GM12864 (cell line): ENCODE measurements around the gene SPPL3.

Experiments used
- DNase-seq: peaks from one replicate; pipeline ENCODE4 v3.0.0-alpha.2; 2011; ENCODE audit warnings: low read depth
- H3K4me3 ChIP-seq: 2 replicates; pipeline ENCODE4 v1.5.1; 2011; ENCODE audit warnings: mild to moderate bottlenecking, low read depth, low read length, control low read depth
- TF ChIP-seq, protein P1 (sequence below): IDR thresholded peaks from 2 replicates; pipeline ENCODE4 v1.5.1; 2011; ENCODE audit warnings: low read depth, mild to moderate bottlenecking, moderate library complexity, low read length, control low read depth, inconsistent platforms; ENCODE audit errors: missing control alignments

Gene SPPL3

DNA sequence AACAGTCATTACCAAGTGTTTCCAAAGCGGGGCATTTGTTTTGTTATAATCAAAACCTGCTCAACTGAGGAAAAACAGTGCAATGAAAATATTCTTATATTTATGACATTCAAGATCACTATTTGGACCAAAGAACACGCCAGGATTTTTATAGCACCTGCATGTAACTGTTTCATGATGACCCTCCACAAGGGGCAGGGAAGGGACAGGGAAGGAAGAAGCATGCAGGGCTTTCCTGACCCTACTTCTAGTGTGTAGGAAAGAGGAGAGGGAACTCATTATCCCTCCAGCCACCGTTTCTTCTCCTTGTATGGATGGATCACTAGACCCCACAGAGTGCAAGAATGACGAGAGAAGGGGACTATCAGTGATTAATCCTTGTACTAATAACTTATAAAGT lies 49.4 kb downstream of the SPPL3 start:
- TF ChIP-seq, protein P1, sequence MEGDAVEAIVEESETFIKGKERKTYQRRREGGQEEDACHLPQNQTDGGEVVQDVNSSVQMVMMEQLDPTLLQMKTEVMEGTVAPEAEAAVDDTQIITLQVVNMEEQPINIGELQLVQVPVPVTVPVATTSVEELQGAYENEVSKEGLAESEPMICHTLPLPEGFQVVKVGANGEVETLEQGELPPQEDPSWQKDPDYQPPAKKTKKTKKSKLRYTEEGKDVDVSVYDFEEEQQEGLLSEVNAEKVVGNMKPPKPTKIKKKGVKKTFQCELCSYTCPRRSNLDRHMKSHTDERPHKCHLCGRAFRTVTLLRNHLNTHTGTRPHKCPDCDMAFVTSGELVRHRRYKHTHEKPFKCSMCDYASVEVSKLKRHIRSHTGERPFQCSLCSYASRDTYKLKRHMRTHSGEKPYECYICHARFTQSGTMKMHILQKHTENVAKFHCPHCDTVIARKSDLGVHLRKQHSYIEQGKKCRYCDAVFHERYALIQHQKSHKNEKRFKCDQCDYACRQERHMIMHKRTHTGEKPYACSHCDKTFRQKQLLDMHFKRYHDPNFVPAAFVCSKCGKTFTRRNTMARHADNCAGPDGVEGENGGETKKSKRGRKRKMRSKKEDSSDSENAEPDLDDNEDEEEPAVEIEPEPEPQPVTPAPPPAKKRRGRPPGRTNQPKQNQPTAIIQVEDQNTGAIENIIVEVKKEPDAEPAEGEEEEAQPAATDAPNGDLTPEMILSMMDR: no peak
- no peak overlapping the region for H3K4me3 ChIP-seq
- DNase-seq: no peak

DNA sequence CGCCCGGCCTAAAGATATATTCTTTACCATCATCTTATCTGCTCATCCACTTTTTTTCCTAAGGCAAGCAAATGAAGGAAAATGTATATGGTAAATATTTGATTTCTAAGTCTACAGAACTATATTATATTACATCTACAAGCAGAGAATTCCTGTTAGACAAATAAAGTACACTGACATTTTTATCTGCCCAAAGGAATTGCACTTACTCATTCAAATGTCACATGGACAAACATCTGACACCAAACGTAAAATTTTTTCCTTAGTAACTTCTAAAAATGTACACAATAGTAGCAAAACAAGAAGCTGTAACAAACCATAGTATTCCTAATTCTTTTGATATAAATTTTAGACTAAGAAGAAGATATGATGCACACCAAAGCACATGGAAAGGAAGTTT lies 51.0 kb downstream of the SPPL3 start:
- H3K4me3 ChIP-seq: no peak overlapping the region

DNA sequence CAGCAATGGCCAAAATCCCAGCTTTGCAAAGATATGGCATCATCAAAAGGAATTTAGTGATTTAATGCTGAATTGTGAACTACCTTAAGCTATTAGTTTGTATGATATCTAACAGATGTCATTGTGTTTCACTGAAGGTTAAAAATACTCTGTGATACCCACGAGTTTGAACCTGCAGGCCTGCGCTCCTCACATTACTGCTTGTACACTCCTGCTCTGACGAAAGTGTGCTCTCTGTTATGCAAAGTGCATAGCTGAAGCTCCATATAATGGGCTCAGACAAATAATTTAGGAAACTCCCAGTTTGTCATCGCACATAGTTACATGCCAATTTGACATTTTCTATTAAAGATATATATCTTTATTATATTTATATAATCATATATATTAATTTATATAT lies 52.2 kb downstream of the SPPL3 start:
- no peak for DNase-seq
- no peak overlapping the region for H3K4me3 ChIP-seq
- TF ChIP-seq, protein P1: no peak

More for the DNA sequence above, 51.0 kb downstream of the SPPL3 start:
- DNase-seq: no peak
- TF ChIP-seq, protein P1: no peak

DNA sequence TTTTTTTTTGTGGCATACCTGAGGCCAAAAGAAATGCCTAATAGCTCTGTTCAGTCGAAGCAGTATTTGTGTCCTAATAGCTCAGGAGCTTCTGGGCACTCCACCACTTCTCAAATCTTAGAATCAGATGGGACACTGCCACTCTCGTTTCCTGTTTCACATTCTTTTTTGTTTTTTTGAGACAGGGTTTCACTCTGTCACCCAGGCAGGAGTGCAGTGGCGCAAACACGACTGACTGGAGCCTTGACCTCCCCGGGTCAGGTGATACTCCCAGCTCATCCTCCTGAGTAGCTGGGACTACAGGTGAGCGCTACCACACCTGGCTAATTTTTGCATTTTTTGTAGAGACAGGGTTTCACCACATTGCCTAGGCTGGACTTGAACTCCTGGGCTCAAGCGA lies 52.7 kb downstream of the SPPL3 start:
- H3K4me3 ChIP-seq: no peak overlapping the region
- no peak for DNase-seq
- TF ChIP-seq, protein P1: no peak

DNA sequence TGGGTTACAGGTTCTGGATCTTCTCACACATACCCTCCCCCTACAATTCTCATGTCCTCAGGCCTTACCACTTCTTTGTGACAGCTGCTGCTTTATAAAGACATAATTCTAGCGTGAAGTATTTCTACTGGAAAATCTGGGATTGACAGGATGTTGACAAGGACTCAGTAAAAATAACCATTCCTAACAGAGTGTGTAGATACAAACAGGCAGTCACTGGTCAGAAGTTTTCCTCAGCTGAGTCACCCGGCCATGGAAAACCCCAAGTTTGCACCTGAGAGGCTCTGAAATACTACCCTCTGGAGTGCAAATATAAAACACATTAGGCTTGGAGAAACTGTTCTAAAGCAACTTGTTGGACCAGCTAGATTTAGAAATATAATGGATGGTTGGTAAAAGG lies 54.4 kb downstream of the SPPL3 start:
- TF ChIP-seq, protein P1: no peak
- no peak overlapping the region for H3K4me3 ChIP-seq
- no peak for DNase-seq

DNA sequence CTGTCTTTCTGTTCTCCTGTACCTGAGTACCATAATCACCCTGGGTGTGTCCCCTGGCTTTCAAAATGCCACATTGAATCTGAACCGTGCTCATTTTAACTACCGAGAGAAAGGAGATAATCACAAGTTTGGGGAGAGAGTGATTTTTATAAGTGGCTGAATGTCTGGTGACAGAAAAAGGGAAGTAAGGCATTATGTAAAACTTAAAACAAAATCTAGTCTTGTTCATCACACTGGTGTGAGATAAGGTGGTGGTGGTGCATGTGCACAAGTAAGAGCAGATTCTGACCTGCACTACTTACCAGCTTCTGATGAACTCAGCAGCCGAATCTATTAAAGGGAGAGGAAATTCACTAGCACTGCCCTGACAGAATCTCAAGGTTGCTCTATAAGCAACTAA lies 56.3 kb downstream of the SPPL3 start:
- peak; percentile 67 for DNase-seq
- TF ChIP-seq, protein P1: no peak
- H3K4me3 ChIP-seq: no peak overlapping the region

DNA sequence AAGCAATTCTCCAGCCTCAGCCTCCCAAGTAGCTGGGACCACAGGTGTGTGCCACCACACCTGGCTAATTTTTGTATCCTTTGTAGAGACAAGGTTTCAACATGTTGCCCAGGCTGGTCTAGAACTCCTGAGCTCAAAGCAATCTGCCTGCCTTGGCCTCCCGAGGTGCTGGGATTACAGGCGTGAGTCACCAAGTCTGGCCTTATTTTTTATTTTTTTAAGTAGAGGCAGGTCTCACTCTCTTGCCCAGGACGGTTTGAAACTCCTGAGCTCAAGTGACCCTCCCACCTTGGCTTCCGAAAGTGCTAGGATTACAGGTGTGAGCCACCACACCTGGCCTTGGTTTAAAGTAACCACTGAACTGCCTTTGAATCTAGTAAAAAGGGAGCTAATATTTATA lies 56.8 kb downstream of the SPPL3 start:
- DNase-seq: no peak
- TF ChIP-seq, protein P1: no peak
- H3K4me3 ChIP-seq: no peak overlapping the region
